Chondrocyte (in vitro differentiated cells): ENCODE results near the gene CCR5AS.

Experiments
- DNase-seq: peaks from one replicate; pipeline ENCODE4 v3.0.0; 2021; ENCODE audit warnings: mixed read lengths, low spot score
- H3K27ac Mint-ChIP-seq: one replicate; pipeline ENCODE4 v1.8.0; 2021; ENCODE audit warnings: mild to moderate bottlenecking, moderate library complexity, mixed read lengths; ENCODE audit not compliant: unreplicated experiment
- H3K27me3 Mint-ChIP-seq: 2 replicates; pipeline ENCODE4 v1.8.0; 2021; ENCODE audit warnings: low read depth, mixed read lengths
- H3K36me3 Mint-ChIP-seq: 2 replicates; pipeline ENCODE4 v1.8.0; 2021; ENCODE audit warnings: low read depth, mixed read lengths
- H3K4me1 Mint-ChIP-seq: 2 replicates; pipeline ENCODE4 v1.8.0; 2021; ENCODE audit warnings: low read depth, mild to moderate bottlenecking, mixed read lengths
- H3K4me3 Mint-ChIP-seq: one replicate; pipeline ENCODE4 v1.8.0; 2021; ENCODE audit warnings: mild to moderate bottlenecking, moderate library complexity, mixed read lengths; ENCODE audit not compliant: unreplicated experiment
- H3K9me3 Mint-ChIP-seq: 2 replicates; pipeline ENCODE4 v1.8.0; 2021; ENCODE audit warnings: low read depth, mixed read lengths
- CTCF ChIP-seq: fragments of 200-600 bp; sonication (generic); IDR thresholded peaks from 2 replicates; pipeline ENCODE4 v1.5.0; 2021; ENCODE audit warnings: antibody characterized with exemption, mild to moderate bottlenecking, moderate library complexity

Gene CCR5AS

DNA sequence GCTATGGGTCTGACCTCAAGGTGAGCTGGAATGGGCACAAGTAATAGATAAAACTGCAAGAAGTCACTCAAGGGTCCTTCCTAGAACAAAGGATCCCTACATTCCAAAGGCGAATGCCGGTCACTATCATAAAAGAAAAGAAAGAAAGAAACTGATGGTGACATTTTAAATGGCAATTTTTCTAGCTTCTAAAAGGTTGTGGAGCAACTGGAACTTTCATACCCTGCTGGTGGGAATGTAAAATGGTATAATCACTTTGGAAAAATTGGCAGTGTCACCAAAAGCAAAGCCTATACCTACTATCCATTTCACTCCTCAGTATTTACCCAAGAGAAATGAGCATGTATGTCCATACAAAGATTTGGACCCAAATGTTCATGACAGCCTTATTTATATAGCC lies 4.4 kb upstream of the CCR5AS start:
- Mint-ChIP-seq H3K4me1 (peaks cover 30% of the 10 kb centered on the region), H3K4me3 (no peak overlapping the region), H3K27me3 (no peaks in the 10 kb centered on the region), H3K27ac (no peak overlapping the region), H3K36me3 (no peaks in the 10 kb centered on the region), H3K9me3 (no peaks in the 10 kb centered on the region)
- DNase-seq = no peak
- peak; percentile 35 for TF ChIP-seq CTCF

DNA sequence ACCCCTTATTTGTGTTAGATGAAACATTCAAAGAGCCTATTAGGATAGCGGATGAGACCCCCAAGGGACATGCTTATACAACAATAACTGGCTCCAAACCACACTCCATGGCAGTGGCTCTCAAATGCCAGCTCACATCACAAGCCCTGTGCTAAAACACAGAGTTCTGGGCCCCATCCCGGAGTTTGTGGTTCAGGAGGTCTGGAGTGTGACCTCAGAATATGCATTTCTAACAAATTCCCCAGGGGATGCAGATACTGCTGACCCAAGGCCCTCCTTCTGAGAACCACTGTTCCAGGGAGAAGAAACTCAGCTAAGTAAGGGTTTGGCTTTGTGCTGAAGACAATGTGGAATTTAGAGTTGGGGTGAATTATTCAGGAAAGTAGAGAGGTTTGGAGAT lies 3.8 kb upstream of the CCR5AS start:
- no peak for DNase-seq

GRCh38 chr3:46409739-46410489 lies 3.0 kb upstream of the CCR5AS start:
- DNase-seq = no peak
- H3K4me1 Mint-ChIP-seq = peaks cover 44% of the 10 kb centered on the region

More for the DNA sequence above, 3.8 kb upstream of the CCR5AS start:
- Mint-ChIP-seq H3K27me3 (no peaks in the 10 kb centered on the region), H3K27ac (no peak overlapping the region), H3K9me3 (no peaks in the 10 kb centered on the region), H3K4me1 (peaks cover 36% of the 10 kb centered on the region), H3K36me3 (no peaks in the 10 kb centered on the region), H3K4me3 (no peak overlapping the region)
- TF ChIP-seq CTCF = no peak

DNA sequence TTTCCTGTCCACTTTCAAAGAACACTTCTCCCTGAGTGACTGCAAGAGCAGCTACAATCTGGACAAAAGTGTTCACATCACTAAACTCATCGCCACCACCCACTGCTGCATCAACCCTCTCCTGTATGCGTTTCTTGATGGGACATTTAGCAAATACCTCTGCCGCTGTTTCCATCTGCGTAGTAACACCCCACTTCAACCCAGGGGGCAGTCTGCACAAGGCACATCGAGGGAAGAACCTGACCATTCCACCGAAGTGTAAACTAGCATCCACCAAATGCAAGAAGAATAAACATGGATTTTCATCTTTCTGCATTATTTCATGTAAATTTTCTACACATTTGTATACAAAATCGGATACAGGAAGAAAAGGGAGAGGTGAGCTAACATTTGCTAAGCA lies 2.0 kb upstream of the CCR5AS start:
- Mint-ChIP-seq H3K9me3 (no peaks in the 10 kb centered on the region), H3K4me3 (no peak overlapping the region), H3K36me3 (no peaks in the 10 kb centered on the region), H3K27ac (no peak overlapping the region), H3K4me1 (peaks cover 44% of the 10 kb centered on the region), H3K27me3 (no peaks in the 10 kb centered on the region)
- DNase-seq = no peak
- no peak for TF ChIP-seq CTCF

More at GRCh38 chr3:46409739-46410489, 3.0 kb upstream of the CCR5AS start:
- Mint-ChIP-seq H3K4me3 (no peak overlapping the region), H3K27ac (no peak overlapping the region), H3K36me3 (no peaks in the 10 kb centered on the region), H3K9me3 (no peaks in the 10 kb centered on the region), H3K27me3 (no peaks in the 10 kb centered on the region)
- TF ChIP-seq CTCF = no peak

DNA sequence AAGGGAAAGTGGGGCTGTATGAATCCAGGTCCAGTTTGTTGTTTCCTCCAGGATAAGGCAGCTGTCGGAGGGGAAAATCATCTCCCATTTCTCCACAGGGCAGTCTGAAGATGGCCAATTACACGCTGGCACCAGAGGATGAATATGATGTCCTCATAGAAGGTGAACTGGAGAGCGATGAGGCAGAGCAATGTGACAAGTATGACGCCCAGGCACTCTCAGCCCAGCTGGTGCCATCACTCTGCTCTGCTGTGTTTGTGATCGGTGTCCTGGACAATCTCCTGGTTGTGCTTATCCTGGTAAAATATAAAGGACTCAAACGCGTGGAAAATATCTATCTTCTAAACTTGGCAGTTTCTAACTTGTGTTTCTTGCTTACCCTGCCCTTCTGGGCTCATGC lies 1.1 kb upstream of the CCR5AS start:
- TF ChIP-seq CTCF = no peak
- DNase-seq = no peak
- H3K27me3 Mint-ChIP-seq = peaks cover 2% of the 10 kb centered on the region
- H3K9me3 Mint-ChIP-seq = no peaks in the 10 kb centered on the region
- H3K4me1 Mint-ChIP-seq = peaks cover 42% of the 10 kb centered on the region
- no peaks in the 10 kb centered on the region for H3K36me3 Mint-ChIP-seq
- H3K27ac Mint-ChIP-seq = no peak overlapping the region
- no peak overlapping the region for H3K4me3 Mint-ChIP-seq
